Muscle layer of duodenum (tissue), 2 donors: ENCODE data around the gene GADL1.

Source experiments
- H3K27ac ChIP-seq: one replicate; pipeline ENCODE4 v1.7.0; 2013; ENCODE audit warnings: mild to moderate bottlenecking, low read length
- H3K27me3 ChIP-seq: one replicate; pipeline ENCODE4 v1.7.0; 2013; ENCODE audit warnings: low read depth, mild to moderate bottlenecking, control low read depth, low read length
- H3K36me3 ChIP-seq, 2 donors: one replicate each; pipeline ENCODE4 v1.7.0; 2013; ENCODE audit warnings: low read length in 2 of 2, control low read depth in 1 of 2, mild to moderate bottlenecking in 1 of 2; ENCODE audit not compliant: insufficient read depth in 2 of 2, control insufficient read depth in 1 of 2
- H3K4me1 ChIP-seq, 2 donors: one replicate each; pipeline ENCODE4 v1.7.0; 2013; ENCODE audit warnings: low read length in 2 of 2, mild to moderate bottlenecking in 2 of 2, control low read depth in 1 of 2, moderate library complexity in 1 of 2; ENCODE audit not compliant: insufficient read depth in 2 of 2, control insufficient read depth in 1 of 2
- H3K4me3 ChIP-seq, 2 donors: one replicate each; pipeline ENCODE4 v1.7.0; 2013; ENCODE audit warnings: low read length in 2 of 2, low read depth in 1 of 2, mild to moderate bottlenecking in 1 of 2
- H3K9me3 ChIP-seq, 2 donors: one replicate each; pipeline ENCODE4 v1.7.0; 2013; ENCODE audit warnings: low read length in 2 of 2, control low read depth in 1 of 2, mild to moderate bottlenecking in 1 of 2; ENCODE audit not compliant: control insufficient read depth in 1 of 2
- donor health status: healthy.

The GADL1 gene

GRCh38 chr3:30754426-30754825 lies 140.0 kb downstream of the GADL1 start:
- H3K27ac ChIP-seq = no peak overlapping the region
- H3K4me1 ChIP-seq = peaks cover 0 to 13% of the 10 kb centered on the region in 2 donors
- no peaks in the 10 kb centered on the region for H3K36me3 ChIP-seq
- H3K27me3 ChIP-seq = no peaks in the 10 kb centered on the region
- H3K4me3 ChIP-seq = no peak overlapping the region
- no peaks in the 10 kb centered on the region for H3K9me3 ChIP-seq

- no peaks in the 10 kb centered on the region for H3K27me3 ChIP-seq
- H3K27ac ChIP-seq = no peak overlapping the region
Measured at GRCh38 chr3:30753766-30754165, 140.7 kb downstream of the GADL1 start.

GRCh38 chr3:30752970-30753369 lies 141.5 kb downstream of the GADL1 start:
- no peak overlapping the region for H3K4me3 ChIP-seq
- no peaks in the 10 kb centered on the region for H3K36me3 ChIP-seq
- no peaks in the 10 kb centered on the region for H3K9me3 ChIP-seq
- H3K27ac ChIP-seq = no peak overlapping the region
- no peaks in the 10 kb centered on the region for H3K27me3 ChIP-seq
- H3K4me1 ChIP-seq = peaks cover 0 to 13% of the 10 kb centered on the region in 2 donors

More at GRCh38 chr3:30753766-30754165, 140.7 kb downstream of the GADL1 start:
- H3K4me1 ChIP-seq = peaks cover 0 to 13% of the 10 kb centered on the region in 2 donors
- H3K9me3 ChIP-seq = no peaks in the 10 kb centered on the region
- H3K4me3 ChIP-seq = no peak overlapping the region
- H3K36me3 ChIP-seq = no peaks in the 10 kb centered on the region

GRCh38 chr3:30752491-30752890 lies 142.0 kb downstream of the GADL1 start:
- Histone ChIP-seq H3K27me3 (no peaks in the 10 kb centered on the region), H3K9me3 (no peaks in the 10 kb centered on the region), H3K36me3 (no peaks in the 10 kb centered on the region), H3K4me3 (no peak overlapping the region), H3K27ac (no peak overlapping the region), H3K4me1 (peaks cover 0 to 13% of the 10 kb centered on the region in 2 donors)

GRCh38 chr3:30751610-30752299 lies 142.7 kb downstream of the GADL1 start:
- Histone ChIP-seq H3K36me3 (no peaks in the 10 kb centered on the region), H3K27ac (no peak overlapping the region), H3K4me1 (peaks cover 0 to 18% of the 10 kb centered on the region in 2 donors), H3K4me3 (no peak overlapping the region), H3K27me3 (no peaks in the 10 kb centered on the region), H3K9me3 (no peaks in the 10 kb centered on the region)

- Histone ChIP-seq H3K36me3 (no peaks in the 10 kb centered on the region), H3K9me3 (no peaks in the 10 kb centered on the region), H3K4me3 (no peak overlapping the region), H3K4me1 (peaks cover 0 to 19% of the 10 kb centered on the region in 2 donors), H3K27me3 (no peaks in the 10 kb centered on the region), H3K27ac (no peak overlapping the region)
Measured at GRCh38 chr3:30750967-30751366, 143.5 kb downstream of the GADL1 start.

- H3K9me3 ChIP-seq = no peaks in the 10 kb centered on the region
- H3K4me3 ChIP-seq = no peak overlapping the region
- peaks cover 0 to 6% of the 10 kb centered on the region in 2 donors for H3K4me1 ChIP-seq
- no peaks in the 10 kb centered on the region for H3K27me3 ChIP-seq
- no peak overlapping the region for H3K27ac ChIP-seq
- no peaks in the 10 kb centered on the region for H3K36me3 ChIP-seq
Measured at GRCh38 chr3:30749230-30749629, 145.2 kb downstream of the GADL1 start.

GRCh38 chr3:30747771-30748281 lies 146.6 kb downstream of the GADL1 start:
- H3K27ac ChIP-seq = no peak overlapping the region
- H3K27me3 ChIP-seq = no peaks in the 10 kb centered on the region
- peaks cover 0 to 6% of the 10 kb centered on the region in 2 donors for H3K4me1 ChIP-seq
- no peak overlapping the region for H3K4me3 ChIP-seq
- H3K9me3 ChIP-seq = no peaks in the 10 kb centered on the region
- H3K36me3 ChIP-seq = no peaks in the 10 kb centered on the region

GRCh38 chr3:30743641-30744317 lies 150.7 kb downstream of the GADL1 start:
- no peak overlapping the region for H3K4me3 ChIP-seq
- H3K27ac ChIP-seq = no peak overlapping the region
- H3K27me3 ChIP-seq = no peaks in the 10 kb centered on the region
- H3K9me3 ChIP-seq = no peaks in the 10 kb centered on the region
- peaks cover 0 to 6% of the 10 kb centered on the region in 2 donors for H3K4me1 ChIP-seq
- no peaks in the 10 kb centered on the region for H3K36me3 ChIP-seq

- no peaks in the 10 kb centered on the region for H3K36me3 ChIP-seq
- H3K4me1 ChIP-seq = peaks cover 0 to 6% of the 10 kb centered on the region in 2 donors
- H3K27ac ChIP-seq = no peak overlapping the region
- H3K27me3 ChIP-seq = no peaks in the 10 kb centered on the region
- no peaks in the 10 kb centered on the region for H3K9me3 ChIP-seq
- no peak overlapping the region for H3K4me3 ChIP-seq
Measured at GRCh38 chr3:30742796-30743619, 151.5 kb downstream of the GADL1 start.

- Histone ChIP-seq H3K27me3 (no peaks in the 10 kb centered on the region), H3K4me3 (no peak overlapping the region), H3K9me3 (no peaks in the 10 kb centered on the region), H3K4me1 (peaks cover 0 to 2% of the 10 kb centered on the region in 2 donors), H3K27ac (no peak overlapping the region), H3K36me3 (no peaks in the 10 kb centered on the region)
Measured at GRCh38 chr3:30741889-30742288, 152.6 kb downstream of the GADL1 start.
